DMS79 treated with DMSO at 0.1 percent for 48 hours (cell line): Measurements from ENCODE around the gene SHC1.

ENCODE experiments used
- DNase-seq: peaks from one replicate; lab custom pipeline; 2025; lab: John Stamatoyannopoulos, UW

SHC1 gene

GRCh38 chr1:154973344-154974101 is 3.0 kb upstream of the SHC1 start:
- DNase-seq: peak; percentile 89

GRCh38 chr1:154972517-154973343 is 2.2 kb upstream of the SHC1 start:
- DNase-seq: no peak

GRCh38 chr1:154972213-154972516 is 1.6 kb upstream of the SHC1 start:
- no peak for DNase-seq

GRCh38 chr1:154971341-154971998 is 923 bp upstream of the SHC1 start:
- DNase-seq: no peak

GRCh38 chr1:154969860-154970452 is 591 bp downstream of the SHC1 start:
- DNase-seq: no peak

GRCh38 chr1:154969246-154969645 is 1.3 kb downstream of the SHC1 start:
- no peak for DNase-seq

GRCh38 chr1:154968731-154969130 is 1.8 kb downstream of the SHC1 start:
- peak; percentile 9 for DNase-seq

- no peak for DNase-seq
Measured at GRCh38 chr1:154967331-154967950, 3.1 kb downstream of the SHC1 start.

GRCh38 chr1:154966111-154966510 is 4.4 kb downstream of the SHC1 start:
- no peak for DNase-seq

GRCh38 chr1:154964359-154964758 is 6.2 kb downstream of the SHC1 start:
- DNase-seq: no peak

GRCh38 chr1:154963643-154964042 is 6.9 kb downstream of the SHC1 start:
- DNase-seq: no peak

- no peak for DNase-seq
Measured at GRCh38 chr1:154962795-154963330, 7.7 kb downstream of the SHC1 start.

- no peak for DNase-seq
Measured at GRCh38 chr1:154962156-154962749, 8.3 kb downstream of the SHC1 start.

- peak; percentile 63 for DNase-seq
Measured at GRCh38 chr1:154961207-154962155, 9.1 kb downstream of the SHC1 start, which contains the start of gene PYGO2. TSS of gene PYGO2 (minus strand) at chr1:154961782. CDS start at chr1:154961576, 206 bp downstream.

- no peak for DNase-seq
Measured at GRCh38 chr1:154960446-154961136, 10.0 kb downstream of the SHC1 start.

GRCh38 chr1:154959426-154959780 is 11.1 kb downstream of the SHC1 start:
- DNase-seq: no peak

- no peak for DNase-seq
Measured at GRCh38 chr1:154958681-154959425, 11.7 kb downstream of the SHC1 start.

GRCh38 chr1:154958036-154958435 is 12.5 kb downstream of the SHC1 start:
- DNase-seq: no peak
